GM23248 (cell line): ENCODE results near the gene RPRM.

ENCODE experiments used
- EZH2 ChIP-seq: fragments of 200-600 bp; sonication (generic); IDR thresholded peaks from 2 replicates; pipeline ENCODE4 v1.6.1; 2018; ENCODE audit warnings: antibody characterized with exemption, mild to moderate bottlenecking; ENCODE audit not compliant: insufficient read depth, poor library complexity, severe bottlenecking
- EZH2phosphoT487 ChIP-seq: fragments of 200-600 bp; sonication (generic); IDR thresholded peaks from 2 replicates; pipeline ENCODE4 v1.6.1; 2018; ENCODE audit warnings: antibody characterized with exemption, moderate library complexity, mild to moderate bottlenecking, low read depth; ENCODE audit not compliant: insufficient read depth

DNA sequence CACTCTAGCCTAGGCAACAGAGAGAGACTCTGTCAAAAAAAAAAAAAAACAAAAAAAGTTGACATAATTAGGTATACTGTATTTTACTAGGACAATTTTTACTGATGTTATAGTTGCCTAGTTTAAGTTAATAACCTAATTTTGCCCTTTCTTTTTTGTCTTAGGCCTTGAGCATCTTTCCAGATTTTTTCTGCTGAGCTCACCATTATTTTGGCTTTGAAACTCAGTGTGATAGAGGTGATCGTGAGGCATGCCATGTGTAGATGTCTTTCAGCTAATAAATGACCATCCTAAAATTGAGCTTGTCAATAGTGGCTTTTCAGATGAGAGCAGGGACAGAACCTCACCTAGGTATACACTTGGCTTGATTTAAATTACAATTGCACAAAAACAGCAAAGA is 47.4 kb downstream of the RPRM start:
- TF ChIP-seq EZH2 (no peak), EZH2phosphoT487 (no peak)
